Trophoblast cell (in vitro differentiated cells and primary cell): Measurements from ENCODE around the gene SECISBP2L.

Experiments used
- DNase-seq, 2 donors: peaks; one replicate each; pipeline ENCODE4 v3.0.0-alpha.2; 2016
- H2AFZ ChIP-seq: 2 replicates; pipeline ENCODE4 v1.6.1; 2013; ENCODE audit warnings: low read length, moderate library complexity, mild to moderate bottlenecking; ENCODE audit not compliant: insufficient read depth, poor library complexity
- H2AK5ac ChIP-seq: 2 replicates; pipeline ENCODE4 v1.6.1; 2013; ENCODE audit warnings: mild to moderate bottlenecking, low read length
- H2BK120ac ChIP-seq: 2 replicates; pipeline ENCODE4 v1.6.1; 2013; ENCODE audit warnings: low read length, mild to moderate bottlenecking, moderate library complexity; ENCODE audit not compliant: insufficient read depth, poor library complexity
- H2BK12ac ChIP-seq: 2 replicates; pipeline ENCODE4 v1.6.1; 2013; ENCODE audit warnings: mild to moderate bottlenecking, low read length, moderate library complexity
- H2BK5ac ChIP-seq: 2 replicates; pipeline ENCODE4 v1.6.1; 2013; ENCODE audit warnings: low read length, low read depth, moderate library complexity, mild to moderate bottlenecking; ENCODE audit not compliant: poor library complexity
- H3K14ac ChIP-seq: 2 replicates; pipeline ENCODE4 v1.6.1; 2013; ENCODE audit warnings: mild to moderate bottlenecking, low read length
- H3K18ac ChIP-seq: 2 replicates; pipeline ENCODE4 v1.6.1; 2013; ENCODE audit warnings: mild to moderate bottlenecking, low read length
- H3K23ac ChIP-seq: 2 replicates; pipeline ENCODE4 v1.6.1; 2013; ENCODE audit warnings: low read length
- H3K27ac ChIP-seq: 2 replicates; pipeline ENCODE4 v1.5.1; 2013; ENCODE audit warnings: low read depth, mild to moderate bottlenecking, inconsistent platforms, low read length, moderate library complexity
- H3K27me3 ChIP-seq: 2 replicates; pipeline ENCODE4 v1.6.1; 2013; ENCODE audit warnings: inconsistent platforms, mild to moderate bottlenecking, low read length, moderate library complexity; ENCODE audit not compliant: insufficient read depth
- H3K36me3 ChIP-seq, 2 experiments: 1 replicate in 1 of 2; 2 replicates in 1 of 2; pipeline ENCODE4 v1.6.1; 2013; ENCODE audit warnings: low read length in 2 of 2, mild to moderate bottlenecking in 2 of 2, moderate library complexity in 1 of 2; ENCODE audit not compliant: insufficient read depth in 2 of 2, control insufficient read depth in 1 of 2
- H3K4ac ChIP-seq: 2 replicates; pipeline ENCODE4 v1.6.1; 2013; ENCODE audit warnings: low read depth, mild to moderate bottlenecking, low read length, moderate library complexity
- H3K4me1 ChIP-seq, 2 experiments: 1 replicate in 1 of 2; 2 replicates in 1 of 2; pipeline ENCODE4 v1.6.1; 2013; ENCODE audit warnings: low read length in 2 of 2, mild to moderate bottlenecking in 2 of 2, moderate library complexity in 1 of 2; ENCODE audit not compliant: insufficient read depth in 2 of 2, control insufficient read depth in 1 of 2
- H3K4me2 ChIP-seq: 2 replicates; pipeline ENCODE4 v1.6.1; 2013; ENCODE audit warnings: inconsistent platforms, mild to moderate bottlenecking, low read length, moderate library complexity
- H3K4me3 ChIP-seq: 2 replicates; pipeline ENCODE4 v1.5.1; 2013; ENCODE audit warnings: mild to moderate bottlenecking, low read depth, low read length, inconsistent platforms
- H3K79me1 ChIP-seq: one replicate; pipeline ENCODE4 v1.6.1; 2013; ENCODE audit warnings: low read length
- H3K79me2 ChIP-seq: 2 replicates; pipeline ENCODE4 v1.6.1; 2013; ENCODE audit warnings: low read length, mild to moderate bottlenecking; ENCODE audit not compliant: control insufficient read depth, insufficient read depth, poor library complexity
- H3K9ac ChIP-seq: 2 replicates; pipeline ENCODE4 v1.6.1; 2013; ENCODE audit warnings: mild to moderate bottlenecking, low read length
- H3K9me3 ChIP-seq: 2 replicates; pipeline ENCODE4 v1.6.1; 2013; ENCODE audit warnings: low read depth, mild to moderate bottlenecking, control low read depth, inconsistent platforms, low read length; ENCODE audit not compliant: insufficient read depth
- H4K12ac ChIP-seq: 2 replicates; pipeline ENCODE4 v1.6.1; 2013; ENCODE audit warnings: low read depth, mild to moderate bottlenecking, low read length, moderate library complexity
- H4K8ac ChIP-seq: 2 replicates; pipeline ENCODE4 v1.6.1; 2013; ENCODE audit warnings: low read depth, mild to moderate bottlenecking, low read length, moderate library complexity
- H4K91ac ChIP-seq: one replicate; pipeline ENCODE4 v1.6.1; 2013; ENCODE audit warnings: low read depth, mild to moderate bottlenecking, low read length, moderate library complexity
- WGBS: extraction: QIAGEN DNeasy Blood & Tissue Kit; methylation state at CpG from one replicate; pipeline ENCODE4 v1.1.7; 2013; ENCODE audit warnings: missing lambda C conversion rate; ENCODE audit not compliant: insufficient read length, insufficient coverage; ENCODE audit errors: extremely low coverage; 5-methylcytosine and 5-hydroxymethylcytosine counted together

Gene SECISBP2L

GRCh38 chr15:48964898-48965297 is 81.3 kb downstream of the SECISBP2L start:
- no CpG with 5 or more reads among the region's 2 CpGs for WGBS
- Histone ChIP-seq H2BK12ac (no peak overlapping the region), H3K79me1 (no peaks in the 10 kb centered on the region)

GRCh38 chr15:48963524-48964113 is 82.6 kb downstream of the SECISBP2L start, which contains the start of gene SHC4:
Gene SHC4 (minus strand): TSS chr15:48963919. CDS start chr15:48963015, 904 bp downstream.
- Histone ChIP-seq H3K27me3 (peaks cover 13% of the 10 kb centered on the region), H3K4me2 (peak within 1 kb of the TSS; percentile 61), H2BK5ac (no peak within 1 kb of the TSS), H3K79me1 (no peaks in the 10 kb centered on the region), H2AFZ (peak within 1 kb of the TSS; percentile 67), H3K9ac (no peak within 1 kb of the TSS), H4K8ac (no peak within 1 kb of the TSS), H3K18ac (no peak within 1 kb of the TSS), H3K27ac (no peak within 1 kb of the TSS), H4K12ac (no peak within 1 kb of the TSS), H2BK12ac (no peak within 1 kb of the TSS), H2AK5ac (no peak within 1 kb of the TSS), H3K14ac (no peak within 1 kb of the TSS), H3K4ac (no peak within 1 kb of the TSS), H3K36me3 (no peaks in the 10 kb centered on the region), H4K91ac (no peak within 1 kb of the TSS), H3K4me3 (peak within 1 kb of the TSS; percentile 38), H3K79me2 (no peaks in the 10 kb centered on the region), H3K4me1 (peaks cover 6 to 8% of the 10 kb centered on the region in 2 experiments), H2BK120ac (no peak within 1 kb of the TSS), H3K23ac (no peak within 1 kb of the TSS), H3K9me3 (no peaks in the 10 kb centered on the region)
- WGBS: no CpG with 5 or more reads among the region's 16 CpGs
- DNase-seq: peak in 1 of 2 donors; percentile 38

More at GRCh38 chr15:48964898-48965297, 81.3 kb downstream of the SECISBP2L start:
- Histone ChIP-seq H2AK5ac (no peak overlapping the region), H3K4me3 (no peak overlapping the region), H4K8ac (no peak overlapping the region), H2BK120ac (no peak overlapping the region), H3K4ac (no peak overlapping the region), H3K9ac (no peak overlapping the region), H3K79me2 (no peaks in the 10 kb centered on the region), H3K14ac (no peak overlapping the region), H2AFZ (no peak overlapping the region), H3K27ac (no peak overlapping the region), H3K36me3 (no peaks in the 10 kb centered on the region), H3K4me2 (no peak overlapping the region), H3K18ac (no peak overlapping the region), H3K27me3 (peaks cover 13% of the 10 kb centered on the region), H4K91ac (no peak overlapping the region), H2BK5ac (no peak overlapping the region), H3K23ac (no peak overlapping the region), H4K12ac (no peak overlapping the region), H3K4me1 (peaks cover 6 to 8% of the 10 kb centered on the region in 2 experiments), H3K9me3 (no peaks in the 10 kb centered on the region)
- DNase-seq: no peak

- Histone ChIP-seq H3K27me3 (peaks cover 13% of the 10 kb centered on the region), H3K27ac (no peak overlapping the region), H3K23ac (no peak overlapping the region), H2BK5ac (no peak overlapping the region), H4K12ac (no peak overlapping the region), H3K79me2 (no peaks in the 10 kb centered on the region), H3K4me2 (peak overlapping the region; percentile 61), H3K14ac (no peak overlapping the region), H4K8ac (no peak overlapping the region), H2BK120ac (no peak overlapping the region), H3K4me1 (peaks cover 6 to 8% of the 10 kb centered on the region in 2 experiments), H3K9me3 (no peaks in the 10 kb centered on the region), H3K18ac (no peak overlapping the region), H3K4me3 (peak overlapping the region; percentile 38), H4K91ac (no peak overlapping the region), H3K36me3 (no peaks in the 10 kb centered on the region), H2BK12ac (no peak overlapping the region), H2AK5ac (no peak overlapping the region), H2AFZ (peak overlapping the region; percentile 40), H3K4ac (no peak overlapping the region), H3K79me1 (no peaks in the 10 kb centered on the region), H3K9ac (no peak overlapping the region)
- peak in 1 of 2 donors; percentile 23 for DNase-seq
- no CpG with 5 or more reads among the region's 54 CpGs for WGBS
Observed at GRCh38 chr15:48962662-48963523, 83.4 kb downstream of the SECISBP2L start.

- Histone ChIP-seq H3K18ac (no peak overlapping the region), H3K36me3 (no peaks in the 10 kb centered on the region), H3K4me2 (no peak overlapping the region), H3K9ac (no peak overlapping the region), H3K4me3 (no peak overlapping the region), H2BK12ac (no peak overlapping the region), H4K91ac (no peak overlapping the region), H4K12ac (no peak overlapping the region), H3K14ac (no peak overlapping the region), H3K27ac (no peak overlapping the region), H2BK5ac (no peak overlapping the region), H3K4me1 (peaks cover 3% of the 10 kb centered on the region in 2 experiments), H3K23ac (no peak overlapping the region), H4K8ac (no peak overlapping the region), H3K27me3 (no peaks in the 10 kb centered on the region), H3K9me3 (no peaks in the 10 kb centered on the region), H3K79me1 (no peaks in the 10 kb centered on the region), H2AFZ (no peak overlapping the region), H3K4ac (no peak overlapping the region), H2BK120ac (no peak overlapping the region), H3K79me2 (no peaks in the 10 kb centered on the region), H2AK5ac (no peak overlapping the region)
- DNase-seq: no peak
- WGBS: no CpG with 5 or more reads among the region's 3 CpGs
Observed at GRCh38 chr15:48955967-48956366, 90.3 kb downstream of the SECISBP2L start.
